OCI-LY7 (cell line): ENCODE results near the gene ATP8B2.

Source experiments
- EZH2phosphoT487 ChIP-seq: fragments of 200-600 bp; sonication (generic); IDR thresholded peaks from 2 replicates; pipeline ENCODE4 v1.6.1; 2018; ENCODE audit warnings: low read depth, borderline replicate concordance, mild to moderate bottlenecking, mixed run types, antibody characterized with exemption, low read length, moderate library complexity, mixed read lengths
- TF ChIP-seq, protein P1 (sequence below): fragments of 200-600 bp; sonication (generic); conservative IDR thresholded peaks from 2 replicates; pipeline ENCODE4 v1.5.1; 2014; ENCODE audit warnings: mild to moderate bottlenecking, antibody characterized with exemption, low read length, moderate library complexity, mixed read lengths

DNA sequence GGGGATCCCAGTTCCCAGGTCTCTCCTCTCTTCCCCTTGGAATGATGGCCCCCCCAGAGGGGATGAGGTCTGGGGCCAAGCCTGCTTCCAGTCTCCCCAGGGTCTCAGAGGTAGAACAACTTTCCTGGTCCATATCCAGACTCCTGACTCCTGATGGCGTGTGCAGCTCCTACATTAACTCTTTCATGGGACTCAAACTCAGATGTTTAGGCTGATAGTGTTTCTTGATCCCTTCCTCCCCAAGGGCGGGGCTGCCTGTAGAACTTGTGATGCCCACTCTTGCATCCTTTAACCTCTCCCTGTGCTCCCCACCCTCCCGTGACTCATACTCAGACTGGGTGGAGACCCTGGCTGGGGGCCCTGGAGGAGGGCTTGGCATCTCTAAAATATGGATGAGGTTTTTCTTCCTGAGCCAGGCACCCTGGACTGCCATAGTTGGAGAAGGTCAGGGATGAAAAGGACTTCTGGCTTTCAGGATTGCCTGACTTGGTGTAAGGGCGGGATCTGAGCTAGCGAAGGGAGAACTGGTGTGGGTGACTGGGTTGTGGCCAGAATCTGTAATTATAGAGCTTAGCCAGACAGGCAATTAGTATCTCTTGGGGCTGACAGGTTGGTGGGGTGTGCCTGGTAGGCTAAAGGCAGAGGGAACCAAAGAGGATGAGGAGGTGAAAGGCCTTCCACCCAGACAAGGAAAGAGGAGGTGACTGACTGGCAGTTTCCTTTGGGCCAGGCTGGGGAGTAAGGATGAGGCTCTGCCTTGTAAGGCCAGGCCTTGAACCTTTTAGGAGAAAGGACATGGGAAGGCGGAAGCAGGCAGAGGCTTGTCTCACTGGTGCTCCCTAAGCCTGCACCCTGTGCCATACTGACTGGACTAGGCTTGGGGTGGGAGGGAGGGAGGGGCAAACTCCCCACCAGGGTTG is 1.5 kb downstream of the ATP8B2 start:
- TF ChIP-seq, protein P1, sequence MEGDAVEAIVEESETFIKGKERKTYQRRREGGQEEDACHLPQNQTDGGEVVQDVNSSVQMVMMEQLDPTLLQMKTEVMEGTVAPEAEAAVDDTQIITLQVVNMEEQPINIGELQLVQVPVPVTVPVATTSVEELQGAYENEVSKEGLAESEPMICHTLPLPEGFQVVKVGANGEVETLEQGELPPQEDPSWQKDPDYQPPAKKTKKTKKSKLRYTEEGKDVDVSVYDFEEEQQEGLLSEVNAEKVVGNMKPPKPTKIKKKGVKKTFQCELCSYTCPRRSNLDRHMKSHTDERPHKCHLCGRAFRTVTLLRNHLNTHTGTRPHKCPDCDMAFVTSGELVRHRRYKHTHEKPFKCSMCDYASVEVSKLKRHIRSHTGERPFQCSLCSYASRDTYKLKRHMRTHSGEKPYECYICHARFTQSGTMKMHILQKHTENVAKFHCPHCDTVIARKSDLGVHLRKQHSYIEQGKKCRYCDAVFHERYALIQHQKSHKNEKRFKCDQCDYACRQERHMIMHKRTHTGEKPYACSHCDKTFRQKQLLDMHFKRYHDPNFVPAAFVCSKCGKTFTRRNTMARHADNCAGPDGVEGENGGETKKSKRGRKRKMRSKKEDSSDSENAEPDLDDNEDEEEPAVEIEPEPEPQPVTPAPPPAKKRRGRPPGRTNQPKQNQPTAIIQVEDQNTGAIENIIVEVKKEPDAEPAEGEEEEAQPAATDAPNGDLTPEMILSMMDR, result 0 out of 2 replicates have a peak, but pooled peaks have one; percentile 14
- TF ChIP-seq EZH2phosphoT487, result no peak
